Epithelial cell of esophagus (primary cell): Measurements from ENCODE around the gene PKD1L1.
A peak's percentile ranks its signal among the peaks of the same experiment; 100 is the strongest.

Experiments used
- DNase-seq: peaks from one replicate; pipeline ENCODE4 v3.0.0; 2010; ENCODE audit warnings: low read depth
- H3K4me3 ChIP-seq: 2 replicates; pipeline ENCODE4 v1.5.1; 2011; ENCODE audit warnings: mild to moderate bottlenecking, low read length, control low read depth
- CTCF ChIP-seq: IDR thresholded peaks from 2 replicates; pipeline ENCODE4 v1.5.1; 2011; ENCODE audit warnings: low read depth, mild to moderate bottlenecking, low read length, control low read depth, inconsistent platforms; ENCODE audit not compliant: insufficient read depth; ENCODE audit errors: missing control alignments

Gene PKD1L1

DNA sequence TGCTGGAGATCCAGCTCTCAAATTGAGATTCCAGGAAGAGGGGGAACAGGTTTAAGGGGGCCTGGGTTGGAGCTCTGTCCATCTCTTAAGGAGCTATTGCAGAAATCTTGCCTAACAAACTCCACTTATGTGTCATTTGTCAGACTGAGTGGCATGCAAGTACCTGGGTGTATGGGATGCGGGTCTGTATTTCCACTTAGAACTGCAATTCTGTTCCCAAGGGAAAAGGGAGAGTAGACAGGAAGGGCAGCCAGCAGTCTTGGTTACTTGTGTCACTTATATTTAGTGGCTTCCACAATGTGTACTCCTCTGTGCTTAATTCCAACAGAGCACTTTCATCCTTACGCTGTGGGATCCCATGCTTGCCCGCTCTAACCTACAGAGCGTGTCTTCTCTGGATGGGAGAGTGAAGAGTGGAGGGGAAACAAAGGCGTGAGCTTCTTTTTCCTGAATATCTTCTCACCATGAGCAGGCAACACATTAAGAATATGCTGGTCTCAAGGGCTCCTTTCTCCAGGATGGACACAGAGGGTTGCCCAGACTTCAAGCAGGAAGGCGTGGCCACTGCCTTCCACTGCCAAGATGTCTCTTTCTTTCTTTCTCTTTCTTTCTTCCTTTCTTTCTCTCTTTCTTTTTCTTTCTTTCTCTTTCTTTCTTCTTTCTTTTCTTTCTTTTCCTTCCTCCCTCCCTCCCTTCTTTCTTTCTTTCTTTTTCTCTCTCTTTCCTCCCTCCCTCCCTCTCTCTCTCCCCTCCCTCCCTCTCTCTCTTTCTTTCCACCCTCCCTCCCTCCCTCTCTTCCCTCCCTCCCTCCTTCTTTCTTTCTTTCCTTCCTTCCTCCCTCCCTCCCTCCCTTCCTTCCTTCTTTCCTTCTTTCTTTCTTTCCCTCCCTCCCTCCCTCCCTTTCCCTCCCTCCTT lies 212.6 kb downstream of the PKD1L1 start:
- TF ChIP-seq CTCF, result no peak
- H3K4me3 ChIP-seq, result no peak overlapping the region
- no peak for DNase-seq

- no peak for DNase-seq
- H3K4me3 ChIP-seq, result no peak overlapping the region
- TF ChIP-seq CTCF, result no peak
These were observed 213.3 kb downstream of the PKD1L1 start for GRCh38 chr7:47734949-47735291.

- DNase-seq, result no peak
- TF ChIP-seq CTCF, result no peak
- H3K4me3 ChIP-seq, result no peak overlapping the region
These were observed 213.8 kb downstream of the PKD1L1 start for GRCh38 chr7:47734287-47734948.

DNA sequence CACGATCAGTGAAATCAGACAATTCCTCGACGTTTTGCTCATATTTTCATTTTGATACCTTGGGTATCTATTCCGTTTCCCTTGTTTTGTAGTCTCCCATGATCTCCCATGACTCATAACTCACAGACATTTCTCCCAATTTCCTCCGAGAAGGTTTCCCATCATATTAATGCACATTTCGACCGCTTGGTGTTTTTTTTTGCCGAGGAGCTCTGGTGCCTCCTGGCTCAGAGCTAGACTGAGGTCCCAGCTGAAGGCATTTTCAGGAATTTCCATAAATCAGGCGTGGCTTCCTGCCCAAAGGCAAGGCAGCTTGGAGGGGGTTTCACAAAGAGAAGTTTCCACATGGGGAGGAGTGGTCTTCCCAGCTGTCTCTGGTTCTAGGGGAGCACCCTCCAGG lies 218.1 kb downstream of the PKD1L1 start:
- H3K4me3 ChIP-seq, result no peak overlapping the region
- no peak for TF ChIP-seq CTCF
- no peak for DNase-seq

DNA sequence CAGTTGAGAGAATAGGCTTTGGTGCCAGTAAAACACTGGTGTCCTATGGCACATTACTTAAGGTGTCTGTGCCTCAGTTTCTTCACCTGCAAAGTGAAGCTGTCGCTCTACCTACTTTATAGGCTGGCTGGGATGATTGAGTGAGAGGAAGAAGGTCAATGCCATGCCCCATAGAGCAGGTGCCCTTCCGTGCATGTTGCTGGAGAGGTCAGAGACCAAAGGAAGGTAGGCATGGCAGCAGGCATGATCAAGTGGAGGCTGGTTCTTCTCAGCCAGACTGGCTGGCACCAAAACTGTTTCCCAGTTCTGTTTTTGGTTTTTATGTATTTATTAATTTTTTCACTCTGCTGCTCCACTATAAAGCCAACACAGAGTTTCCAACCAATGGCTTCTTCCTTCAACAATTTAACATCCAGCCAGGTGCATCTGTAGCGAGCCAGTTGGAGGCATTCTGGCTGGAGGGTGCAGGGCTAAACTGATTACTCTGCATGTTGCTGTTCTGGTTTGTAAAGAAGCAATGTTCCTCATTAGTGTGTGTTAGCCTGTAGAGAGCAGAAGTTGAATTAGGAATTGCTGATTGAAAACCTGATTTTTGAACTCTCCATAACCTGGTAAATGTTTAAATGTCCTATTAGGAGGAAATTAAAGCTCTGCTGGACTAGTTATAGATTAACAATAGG lies 222.1 kb downstream of the PKD1L1 start:
- no peak for TF ChIP-seq CTCF
- DNase-seq, result no peak
- no peak overlapping the region for H3K4me3 ChIP-seq

DNA sequence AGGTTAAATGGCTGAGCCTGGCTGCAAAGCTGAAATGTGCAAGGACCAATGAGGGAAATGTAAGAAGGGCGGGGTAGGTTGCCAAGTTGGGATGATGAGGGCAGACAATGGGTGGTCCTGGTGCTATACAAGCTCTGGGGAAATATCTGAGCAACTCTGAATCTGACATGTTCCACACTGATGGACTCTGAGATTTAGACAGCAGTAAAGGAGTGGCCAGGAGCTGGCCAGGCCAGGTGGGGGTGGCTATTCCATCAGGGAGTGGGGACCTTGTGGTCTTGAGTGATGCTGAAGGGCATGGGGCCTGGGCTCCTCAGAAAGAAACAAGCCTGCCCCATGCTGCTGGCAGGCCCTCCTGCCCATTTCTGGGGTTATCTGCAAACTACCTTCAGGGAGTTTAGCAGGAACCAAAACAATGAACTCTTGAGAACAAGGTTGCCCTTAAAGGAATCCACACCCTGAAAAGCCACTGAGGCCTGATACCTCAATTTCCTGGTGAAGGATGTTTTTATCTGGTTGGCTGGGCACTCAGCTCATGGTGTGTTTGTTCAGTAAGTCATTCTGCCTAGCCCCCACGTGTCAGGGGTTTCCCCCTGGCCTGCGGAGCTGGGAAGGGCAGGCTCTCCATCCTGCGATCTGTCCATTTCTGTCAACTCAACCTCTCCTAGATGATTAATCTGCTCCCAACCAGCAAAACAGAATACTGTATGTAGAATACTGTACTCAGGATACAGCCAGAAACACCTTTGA lies 223.1 kb downstream of the PKD1L1 start:
- no peak overlapping the region for H3K4me3 ChIP-seq
- DNase-seq, result peak; percentile 55
- TF ChIP-seq CTCF, result no peak
